Thoracic aorta (tissue), 2 donors: ENCODE data around the gene HOXA4. TPM values are rescaled to one million over a fixed set of nuclear protein-coding genes. Genes with fewer than 3 reads are reported as not detected.

ENCODE experiments used
- ATAC-seq: fragments of 150-250 bp; one replicate; pipeline ENCODE4 v1.8.0; 2017; ENCODE audit warnings: low read depth; ENCODE audit not compliant: insufficient number of reproducible peaks, low FRiP score
- DNase-seq: peaks from one replicate; pipeline ENCODE4 v3.0.0-alpha.2; 2020; ENCODE audit warnings: low spot score
- H3K27ac ChIP-seq, 2 donors: fragments of 200-600 bp; sonication (generic); 1 replicate in 1 of 2; 2 replicates in 1 of 2; pipeline ENCODE4 v1.5.1; 2016; ENCODE audit warnings: mild to moderate bottlenecking in 2 of 2, moderate library complexity in 2 of 2
- H3K27me3 ChIP-seq: fragments of 200-600 bp; sonication (generic); replicated peaks from 2 replicates; pipeline ENCODE4 v1.6.0; 2016; ENCODE audit warnings: mild to moderate bottlenecking; ENCODE audit not compliant: insufficient read depth
- H3K36me3 ChIP-seq: fragments of 200-600 bp; sonication (generic); one replicate; pipeline ENCODE4 v1.5.1; 2016
- H3K4me1 ChIP-seq, 2 donors: fragments of 200-600 bp; sonication (generic); 1 replicate in 1 of 2; 2 replicates in 1 of 2; pipeline versions ENCODE4 v1.5.1 to v1.6.0; 2016; ENCODE audit warnings: low read depth in 2 of 2, mild to moderate bottlenecking in 1 of 2; ENCODE audit not compliant: control insufficient read depth in 1 of 2
- H3K4me3 ChIP-seq: fragments of 200-600 bp; sonication (generic); 2 replicates; pipeline ENCODE4 v1.5.1; 2016; ENCODE audit warnings: mild to moderate bottlenecking
- H3K9me3 ChIP-seq: fragments of 200-600 bp; sonication (generic); 2 replicates; pipeline ENCODE4 v1.5.1; 2016
- total RNA-seq, 2 donors: library from RNA; depleted of rRNA; stranded (reverse); fragments of >200 nt; gene quantifications; one replicate each; pipeline versions ENCODE4 v1.1.0 to v1.2.3, GENCODE V29; 2016
- TF ChIP-seq, protein P1 (sequence below): fragments of 200-600 bp; sonication (generic); IDR thresholded peaks from one replicate; pipeline ENCODE4 v1.5.1; 2019; ENCODE audit warnings: antibody characterized with exemption

HOXA4 gene
- total RNA-seq, 2 donors from 2014 or later = 3.7 to 6.1 TPM

GRCh38 chr7:27106901-27107240 is 23.7 kb downstream of the HOXA4 start:
- DNase-seq = no peak
- ATAC-seq = no peak
- TF ChIP-seq, protein P1, sequence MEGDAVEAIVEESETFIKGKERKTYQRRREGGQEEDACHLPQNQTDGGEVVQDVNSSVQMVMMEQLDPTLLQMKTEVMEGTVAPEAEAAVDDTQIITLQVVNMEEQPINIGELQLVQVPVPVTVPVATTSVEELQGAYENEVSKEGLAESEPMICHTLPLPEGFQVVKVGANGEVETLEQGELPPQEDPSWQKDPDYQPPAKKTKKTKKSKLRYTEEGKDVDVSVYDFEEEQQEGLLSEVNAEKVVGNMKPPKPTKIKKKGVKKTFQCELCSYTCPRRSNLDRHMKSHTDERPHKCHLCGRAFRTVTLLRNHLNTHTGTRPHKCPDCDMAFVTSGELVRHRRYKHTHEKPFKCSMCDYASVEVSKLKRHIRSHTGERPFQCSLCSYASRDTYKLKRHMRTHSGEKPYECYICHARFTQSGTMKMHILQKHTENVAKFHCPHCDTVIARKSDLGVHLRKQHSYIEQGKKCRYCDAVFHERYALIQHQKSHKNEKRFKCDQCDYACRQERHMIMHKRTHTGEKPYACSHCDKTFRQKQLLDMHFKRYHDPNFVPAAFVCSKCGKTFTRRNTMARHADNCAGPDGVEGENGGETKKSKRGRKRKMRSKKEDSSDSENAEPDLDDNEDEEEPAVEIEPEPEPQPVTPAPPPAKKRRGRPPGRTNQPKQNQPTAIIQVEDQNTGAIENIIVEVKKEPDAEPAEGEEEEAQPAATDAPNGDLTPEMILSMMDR = no peak
- Histone ChIP-seq H3K4me1 (peaks cover 26 to 74% of the 10 kb centered on the region in 2 donors), H3K36me3 (no peaks in the 10 kb centered on the region), H3K9me3 (no peaks in the 10 kb centered on the region), H3K27ac (peak overlapping the region; percentile 87 to 96), H3K27me3 (no peaks in the 10 kb centered on the region), H3K4me3 (peak overlapping the region; percentile 99)

DNA sequence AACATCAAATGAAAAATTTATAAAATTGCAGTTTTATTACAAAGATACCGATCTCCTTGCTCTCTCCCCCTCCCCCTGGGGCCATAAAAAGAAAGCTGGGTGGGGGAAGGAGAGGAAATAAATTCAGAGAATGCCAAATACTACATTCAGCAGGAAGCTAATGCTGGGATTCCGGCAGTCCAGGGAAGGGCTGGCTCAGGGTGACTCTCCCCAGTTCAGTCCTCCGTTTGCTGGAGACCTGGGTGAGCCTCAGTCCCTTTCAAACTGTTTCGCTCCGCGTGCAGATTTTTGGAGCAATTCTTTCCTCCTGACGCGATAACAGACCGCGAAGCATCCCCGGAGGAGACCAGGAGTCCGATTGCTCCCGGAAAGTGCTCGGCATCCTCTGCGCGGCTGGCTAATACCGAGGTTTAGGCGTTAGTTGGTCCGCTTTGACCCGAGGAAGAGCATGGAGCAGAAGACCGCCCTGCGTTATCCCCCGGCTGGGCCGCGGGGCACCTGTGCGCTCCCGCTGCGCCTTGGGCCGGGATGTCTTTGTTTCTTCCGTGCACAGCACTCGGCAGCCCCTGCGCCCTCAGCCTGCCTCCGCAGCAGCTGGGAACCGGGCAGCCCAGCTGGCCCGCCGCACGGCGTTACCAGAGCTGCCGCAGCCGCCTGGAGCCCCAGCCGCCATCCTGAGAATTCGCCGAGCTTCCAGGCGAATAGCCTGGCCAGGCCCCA is 24.2 kb downstream of the HOXA4 start:
- ATAC-seq = no peak
- H3K4me1 ChIP-seq = peaks cover 25 to 68% of the 10 kb centered on the region in 2 donors

DNA sequence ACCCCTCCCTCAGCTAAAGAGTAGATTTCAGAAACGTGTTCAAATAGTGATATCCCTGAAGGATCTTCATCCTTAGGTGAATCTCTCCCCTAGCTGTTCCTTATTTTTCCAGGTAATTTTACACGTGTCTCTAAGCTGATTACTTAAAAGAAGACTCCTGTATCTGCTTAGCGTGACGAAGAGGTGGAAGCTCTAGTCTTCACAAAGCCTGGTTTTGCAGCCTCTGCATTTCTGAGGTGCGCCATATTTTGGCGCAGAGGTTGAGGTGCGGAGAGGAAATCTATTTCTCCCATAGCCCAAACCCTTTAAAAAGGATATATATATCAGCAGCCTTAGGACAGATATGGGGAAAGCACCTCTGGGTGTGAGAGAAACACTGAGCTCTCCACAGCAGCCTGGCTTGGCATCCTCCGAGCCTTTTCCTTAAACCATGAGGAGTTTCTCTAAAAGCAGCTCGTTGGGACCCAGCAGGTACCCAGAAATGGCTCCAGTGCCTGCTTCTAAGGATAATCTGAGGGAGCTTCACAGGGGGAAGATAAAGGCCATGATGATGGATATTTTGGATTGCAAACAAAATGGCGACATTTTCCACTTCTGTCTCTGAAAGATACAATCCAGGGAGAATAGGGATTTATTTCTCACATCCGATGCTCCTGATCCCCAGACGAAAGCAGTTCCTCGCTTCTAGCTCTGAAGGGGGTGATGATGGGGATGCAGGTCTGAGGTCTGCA is 25.1 kb downstream of the HOXA4 start:
- H3K9me3 ChIP-seq = no peaks in the 10 kb centered on the region
- no peaks in the 10 kb centered on the region for H3K27me3 ChIP-seq
- TF ChIP-seq, protein P1 = no peak
- ATAC-seq (no peak), DNase-seq (no peak)
- H3K4me3 ChIP-seq = peak overlapping the region; percentile 99
- no peaks in the 10 kb centered on the region for H3K36me3 ChIP-seq
- peaks cover 25 to 65% of the 10 kb centered on the region in 2 donors for H3K4me1 ChIP-seq
- peak overlapping the region; percentile 87 to 96 for H3K27ac ChIP-seq

More for the DNA sequence above, 24.2 kb downstream of the HOXA4 start:
- Histone ChIP-seq H3K9me3 (no peaks in the 10 kb centered on the region), H3K27ac (peak overlapping the region; percentile 87 to 96), H3K27me3 (no peaks in the 10 kb centered on the region), H3K36me3 (no peaks in the 10 kb centered on the region), H3K4me3 (peak overlapping the region; percentile 99)
- no peak for DNase-seq
- TF ChIP-seq, protein P1 = no peak

DNA sequence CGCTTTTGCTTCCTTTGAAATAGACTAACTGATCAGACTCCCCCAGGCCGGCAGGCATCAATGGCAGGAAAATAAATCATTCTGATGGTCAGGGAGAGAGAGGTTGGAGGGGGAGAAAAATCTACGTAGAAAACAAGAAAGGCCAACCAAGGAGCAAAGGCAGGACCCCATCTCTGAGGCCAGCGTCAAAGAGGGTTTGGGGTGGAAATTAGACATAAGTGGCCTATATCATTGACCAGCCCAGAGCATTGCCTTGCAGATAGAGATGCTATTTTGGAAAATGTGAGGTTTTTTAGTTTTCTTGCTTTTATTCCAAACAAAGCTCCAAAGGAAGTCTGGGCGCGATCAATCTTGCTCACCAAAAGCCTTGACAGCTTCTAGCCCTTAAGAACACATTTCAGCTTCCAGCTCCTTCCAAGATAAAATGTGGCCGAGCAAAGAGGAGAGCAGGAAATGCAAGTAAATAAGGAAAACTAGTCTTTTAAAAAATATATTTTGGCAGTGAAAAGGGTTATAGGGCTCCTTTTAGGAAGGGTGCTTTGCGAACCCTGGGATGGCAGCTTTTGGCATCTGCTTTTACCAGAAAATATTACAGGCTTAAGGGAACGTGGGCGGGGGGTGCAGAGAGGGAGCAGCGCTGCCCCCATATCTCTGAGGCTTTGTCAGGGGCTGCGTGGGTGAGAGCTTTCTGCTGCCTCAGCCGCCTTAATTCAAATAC is 26.1 kb downstream of the HOXA4 start:
- Histone ChIP-seq H3K27ac (peak overlapping the region; percentile 87 to 96), H3K4me1 (peaks cover 25 to 65% of the 10 kb centered on the region in 2 donors), H3K9me3 (no peaks in the 10 kb centered on the region), H3K4me3 (peak overlapping the region; percentile 99), H3K27me3 (no peaks in the 10 kb centered on the region), H3K36me3 (no peaks in the 10 kb centered on the region)
- no peak for DNase-seq
- TF ChIP-seq, protein P1 = no peak
- ATAC-seq = no peak
